T47D (cell line): ENCODE results near the gene TOM1L2.
A peak's percentile ranks its signal among the peaks of the same experiment; 100 is the strongest.
"Not testable (repeated sequence)": the region's sequence is repeated elsewhere in the genome, so short reads cannot be mapped to it uniquely, and the experiment has no call there.

Experiments
- DNase-seq, 2 experiments: peaks; one replicate each; pipeline versions ENCODE4 v3.0.0 to v3.0.0-alpha.2; 2011 to 2012; ENCODE audit warnings: low read depth in 1 of 2, low spot score in 1 of 2
- JUND ChIP-seq: IDR thresholded peaks from 2 replicates; pipeline ENCODE4 v1.6.1; 2012; ENCODE audit warnings: low read depth
- in situ Hi-C: cut with HindIII; loops from 2 replicates; pipeline ENCODE4 v1.10.0; 2016; ENCODE audit warnings: low sequenced_read_pairs, low pct_unique_long_range_greater_than_20kb

The TOM1L2 gene

GRCh38 chr17:17959520-17960361 is 12.5 kb downstream of the TOM1L2 start:
- in situ Hi-C loops, result no loop called here
- no peak for DNase-seq
- TF ChIP-seq JUND, result no peak

DNA sequence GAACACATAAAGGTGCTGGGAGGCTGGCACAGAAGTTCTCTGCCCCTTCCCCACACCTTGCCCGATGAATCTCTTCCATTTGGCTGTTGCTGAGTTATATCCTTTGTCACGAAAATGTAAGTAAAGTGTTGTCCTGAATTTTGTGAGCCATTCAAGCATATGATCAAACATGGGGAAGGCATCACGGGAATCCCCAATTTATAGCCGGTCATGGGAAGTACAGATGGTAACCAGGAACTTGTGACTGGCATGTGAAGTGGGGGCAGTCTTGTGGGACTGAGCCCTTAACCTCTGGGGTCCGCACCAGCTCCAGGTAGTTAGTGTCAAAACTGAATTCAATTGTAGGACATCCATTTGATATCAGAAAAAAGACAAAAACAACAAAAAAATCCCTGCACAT is 13.2 kb downstream of the TOM1L2 start:
- in situ Hi-C loops, result no loop called here
- no peak for TF ChIP-seq JUND
- no peak for DNase-seq

GRCh38 chr17:17957584-17957916 is 14.7 kb downstream of the TOM1L2 start:
- in situ Hi-C loops, result no loop called here
- DNase-seq, result no peak
- no peak for TF ChIP-seq JUND

DNA sequence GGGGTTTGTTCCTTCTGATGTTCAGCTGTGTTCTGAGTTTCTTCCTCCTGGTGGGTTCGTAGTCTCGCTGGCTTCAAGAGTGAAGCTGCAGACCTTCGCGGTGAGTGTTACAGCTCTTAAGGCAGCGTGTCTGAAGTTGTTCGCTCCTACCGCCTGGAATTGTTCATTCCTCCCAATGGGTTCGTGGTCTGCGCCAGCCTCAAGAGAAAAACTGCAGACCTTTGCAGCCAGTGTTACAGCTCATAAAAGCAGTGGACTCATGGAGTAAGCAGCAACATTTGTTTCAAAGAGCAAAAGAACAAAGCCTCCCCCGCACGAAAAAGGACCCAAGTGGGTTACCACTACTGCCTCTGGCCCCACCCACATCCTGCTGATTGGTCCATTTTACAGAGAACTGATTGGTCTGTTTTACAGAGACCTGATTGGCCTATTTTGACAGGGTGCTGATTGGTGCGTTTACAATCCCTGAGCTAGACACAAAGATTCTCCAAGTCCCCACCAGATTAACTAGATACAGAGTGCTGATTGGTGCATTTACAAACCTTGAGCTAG is 16.3 kb downstream of the TOM1L2 start:
- in situ Hi-C loops, result not testable (repeated sequence)

GRCh38 chr17:17954079-17954478 is 18.1 kb downstream of the TOM1L2 start:
- no peak for TF ChIP-seq JUND
- in situ Hi-C loops, result no loop called here
- no peak for DNase-seq

More for the DNA sequence above, 16.3 kb downstream of the TOM1L2 start:
- not testable (repeated sequence) for DNase-seq

DNA sequence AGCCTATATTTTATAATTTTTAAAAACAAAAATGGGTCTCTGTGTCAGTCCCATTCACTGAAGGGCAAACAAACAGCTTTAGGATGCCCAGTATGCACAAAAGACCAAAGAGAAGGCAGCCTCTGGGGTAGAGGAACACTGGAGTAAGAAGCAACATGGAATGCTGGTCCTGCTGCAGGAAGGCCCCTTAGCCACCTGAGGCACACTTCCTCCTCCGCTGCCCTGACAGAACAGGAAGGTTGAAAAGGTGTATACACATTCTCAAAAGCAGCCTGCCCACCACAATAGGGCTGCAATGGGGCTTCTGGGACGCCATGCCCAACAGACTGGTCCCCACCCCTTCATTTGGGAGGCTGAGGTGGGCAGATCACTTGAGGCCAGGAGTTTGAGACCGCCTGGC is 19.5 kb downstream of the TOM1L2 start:
- DNase-seq, result no peak
- in situ Hi-C loops, result no loop called here
- no peak for TF ChIP-seq JUND

GRCh38 chr17:17951524-17951923 is 20.7 kb downstream of the TOM1L2 start:
- in situ Hi-C loops, result no loop called here
- peak in 1 of 2 experiments; percentile 17 for DNase-seq
- no peak for TF ChIP-seq JUND

DNA sequence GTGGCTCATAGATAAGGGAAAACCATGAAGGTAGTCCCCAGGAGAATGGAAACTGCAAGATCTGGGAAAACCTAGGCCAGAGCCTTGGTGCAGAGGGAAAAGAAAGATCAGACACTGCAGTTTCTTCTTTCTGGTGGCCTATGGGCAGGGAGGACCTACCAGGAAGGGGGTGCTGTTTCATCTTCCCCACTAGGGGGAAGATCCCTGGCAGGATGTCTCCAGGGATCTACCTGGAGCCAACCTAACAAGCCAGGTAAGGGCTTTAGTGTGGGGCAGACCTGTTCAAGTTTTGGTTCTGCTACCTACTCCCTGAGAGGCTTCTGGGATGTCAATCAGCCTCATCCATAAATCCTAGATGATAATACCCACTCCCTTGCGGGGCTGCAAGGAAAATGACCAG is 21.4 kb downstream of the TOM1L2 start:
- peak in 1 of 2 experiments; percentile 45 for DNase-seq

DNA sequence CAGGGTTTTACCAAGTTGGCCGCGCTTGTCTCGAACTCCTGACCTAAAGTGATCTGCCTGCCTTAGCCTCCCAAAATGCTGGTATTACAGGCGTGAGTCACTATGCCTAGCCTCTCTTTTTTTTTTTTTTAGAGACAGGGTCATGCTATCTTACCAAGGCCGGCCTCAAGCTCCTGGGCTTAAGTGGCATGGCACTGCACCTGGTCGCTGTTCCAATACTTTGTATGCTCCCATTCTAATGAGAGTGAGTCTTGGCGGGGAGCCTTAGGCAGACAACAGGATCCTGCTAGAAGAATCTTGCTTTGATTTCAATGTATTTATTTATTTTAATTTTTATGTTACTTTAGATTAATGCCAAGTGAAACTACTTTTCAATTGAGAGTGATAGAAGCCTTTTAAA is 21.9 kb downstream of the TOM1L2 start:
- no peak for DNase-seq
- in situ Hi-C loops, result no loop called here
- no peak for TF ChIP-seq JUND

More for the DNA sequence above, 21.4 kb downstream of the TOM1L2 start:
- in situ Hi-C loops, result no loop called here
- TF ChIP-seq JUND, result no peak

- no peak for TF ChIP-seq JUND
- in situ Hi-C loops, result no loop called here
- DNase-seq, result peak in 1 of 2 experiments; percentile 12
Measured at GRCh38 chr17:17947966-17948365, 24.2 kb downstream of the TOM1L2 start.

DNA sequence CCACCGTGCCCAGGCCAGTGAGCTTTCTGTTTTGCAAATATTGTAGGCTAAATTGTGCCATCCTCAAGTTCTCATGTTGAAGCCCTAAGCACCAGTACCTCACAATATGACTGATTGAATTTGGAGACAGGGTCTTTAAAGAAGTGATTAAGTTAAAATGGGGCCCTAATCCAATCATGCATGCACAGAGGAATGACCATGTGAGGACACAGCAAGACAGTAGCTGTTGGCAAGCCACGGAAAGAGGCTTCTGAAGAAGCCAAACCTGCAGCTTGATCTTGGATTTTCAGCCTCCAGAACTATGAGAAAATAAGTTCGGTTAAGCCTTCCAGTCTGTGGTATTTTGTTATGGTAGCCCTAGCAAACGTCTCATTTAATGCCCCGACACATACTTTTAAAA is 24.9 kb downstream of the TOM1L2 start:
- in situ Hi-C loops, result no loop called here
- no peak for DNase-seq
- TF ChIP-seq JUND, result no peak

DNA sequence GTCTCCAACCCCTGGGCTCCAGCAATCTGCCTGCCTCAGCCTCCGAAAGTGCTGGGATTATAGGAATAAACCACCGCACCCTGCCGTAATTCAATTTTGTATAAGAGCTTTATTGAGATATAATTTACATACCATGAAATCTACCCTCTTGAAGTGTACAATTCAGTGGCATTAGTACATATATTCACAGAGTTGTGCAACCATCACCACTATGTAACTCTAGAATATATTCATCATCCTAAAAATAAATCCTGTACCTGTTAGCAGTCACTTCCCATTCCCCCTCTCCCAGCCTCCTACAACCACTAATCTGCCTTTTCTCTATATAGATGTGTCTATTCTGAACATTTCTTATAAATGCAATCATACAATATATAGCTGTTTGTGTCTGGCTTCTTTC is 26.1 kb downstream of the TOM1L2 start:
- TF ChIP-seq JUND, result no peak
- no peak for DNase-seq
- in situ Hi-C loops, result no loop called here

DNA sequence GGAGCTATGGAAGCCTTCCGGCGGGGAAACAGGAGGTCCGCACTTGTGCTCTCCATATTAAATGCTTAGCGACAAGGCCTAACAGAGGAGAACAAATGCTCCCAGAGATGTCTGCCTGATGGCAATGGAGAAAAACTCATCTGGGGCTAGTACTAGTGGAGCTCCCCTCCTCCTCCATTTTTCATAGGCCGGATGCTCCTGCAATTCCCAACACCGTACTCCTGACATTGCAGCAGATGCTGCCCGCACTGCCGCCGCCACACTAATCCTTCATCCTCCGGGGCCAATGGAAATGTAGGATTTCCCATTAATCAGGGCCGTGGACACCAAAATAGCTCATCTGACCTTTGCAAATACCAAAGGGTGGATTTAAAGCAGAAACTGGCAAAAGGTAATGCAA is 27.5 kb downstream of the TOM1L2 start:
- in situ Hi-C loops, result no loop called here
- DNase-seq, result no peak
- TF ChIP-seq JUND, result no peak

- no peak for DNase-seq
- in situ Hi-C loops, result no loop called here
- no peak for TF ChIP-seq JUND
Measured at GRCh38 chr17:17944242-17944641, 28.0 kb downstream of the TOM1L2 start.
